Subcutaneous adipose tissue (tissue), 4 donors: ENCODE data around the gene ATXN2. TPM values are rescaled to one million over a fixed set of nuclear protein-coding genes. Genes with fewer than 3 reads are reported as not detected.

Experiments used
- CTCF ChIP-seq: fragments of 450-650 bp; IDR thresholded peaks from one replicate; pipeline ENCODE4 v1.5.1; 2016; ENCODE audit warnings: low read depth, mild to moderate bottlenecking, control low read depth, antibody characterized with exemption, moderate library complexity
- total RNA-seq, 4 donors: library from RNA; depleted of rRNA; stranded (reverse); fragments of >200 nt; gene quantifications; one replicate each; pipeline ENCODE4 v1.1.0, GENCODE V29; 2016

ATXN2 gene
- total RNA-seq, 4 donors from 2014 or later = 39.4 to 56.1 (median 45.6) TPM

GRCh38 chr12:111451649-111452129, 147.4 kb downstream of the ATXN2 start:
- TF ChIP-seq CTCF = no peak

- no peak for TF ChIP-seq CTCF
These were observed 147.9 kb downstream of the ATXN2 start for GRCh38 chr12:111451232-111451631.

- no peak for TF ChIP-seq CTCF
These were observed 148.4 kb downstream of the ATXN2 start for GRCh38 chr12:111450676-111451075.

GRCh38 chr12:111448846-111449790, 150.0 kb downstream of the ATXN2 start:
- no peak for TF ChIP-seq CTCF

- no peak for TF ChIP-seq CTCF
These were observed 150.8 kb downstream of the ATXN2 start for GRCh38 chr12:111448266-111448830.

GRCh38 chr12:111447571-111448265, 151.4 kb downstream of the ATXN2 start:
- no peak for TF ChIP-seq CTCF
